Omental fat pad (tissue), 4 donors: Measurements from ENCODE around the gene NOL4L. TPM values are rescaled to one million over a fixed set of nuclear protein-coding genes. Genes with fewer than 3 reads are reported as not detected.
A peak's percentile ranks its signal among the peaks of the same experiment; 100 is the strongest.

Experiments used
- ATAC-seq: fragments of 150-250 bp; one replicate; pipeline ENCODE4 v1.9.1; 2016; ENCODE audit warnings: mild to moderate bottlenecking, moderate library complexity; ENCODE audit not compliant: low FRiP score
- DNase-seq: peaks from one replicate; pipeline ENCODE4 v3.0.0-alpha.2; 2019; ENCODE audit warnings: low spot score
- total RNA-seq, 4 donors: library from RNA; depleted of rRNA; stranded (reverse); fragments of >200 nt; gene quantifications; one replicate each; pipeline ENCODE4 v1.1.0, GENCODE V29; 2016
- TF ChIP-seq, protein P1 (sequence below), 3 donors: fragments of 450-650 bp; IDR thresholded peaks; one replicate each; pipeline ENCODE4 v1.5.1; 2016 to 2017; ENCODE audit warnings: antibody characterized with exemption in 3 of 3, mild to moderate bottlenecking in 3 of 3, moderate library complexity in 2 of 3

NOL4L gene
- total RNA-seq, 4 donors from 2014 or later = 6.8 to 15.3 (median 13.6) TPM

DNA sequence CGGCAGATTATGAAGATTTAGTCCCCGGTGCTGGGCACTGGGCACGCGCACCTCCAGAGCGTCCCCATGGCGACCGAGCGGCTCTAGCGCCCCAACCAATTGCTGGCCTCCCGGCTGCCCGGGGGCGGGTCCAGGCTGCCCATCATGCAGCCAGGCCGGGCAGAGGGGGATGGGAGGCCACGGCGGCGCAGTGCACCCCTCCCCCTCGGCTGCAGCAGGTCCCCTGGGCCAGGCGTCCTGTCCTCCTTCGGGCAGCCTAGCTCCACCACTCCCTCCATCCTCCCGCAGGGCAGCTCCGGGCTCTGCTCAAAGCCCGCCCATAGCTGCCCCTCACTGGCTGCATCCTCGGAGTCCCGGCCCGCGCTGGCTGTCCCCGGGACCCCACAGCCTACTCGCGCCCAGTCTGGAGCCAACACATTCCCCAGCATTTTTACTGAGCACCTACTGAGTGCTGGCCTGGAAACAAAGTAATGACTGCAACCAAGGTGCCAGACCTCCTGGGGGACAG, 127.6 kb downstream of the NOL4L start:
- peak; percentile 63 for ATAC-seq
- TF ChIP-seq, protein P1, sequence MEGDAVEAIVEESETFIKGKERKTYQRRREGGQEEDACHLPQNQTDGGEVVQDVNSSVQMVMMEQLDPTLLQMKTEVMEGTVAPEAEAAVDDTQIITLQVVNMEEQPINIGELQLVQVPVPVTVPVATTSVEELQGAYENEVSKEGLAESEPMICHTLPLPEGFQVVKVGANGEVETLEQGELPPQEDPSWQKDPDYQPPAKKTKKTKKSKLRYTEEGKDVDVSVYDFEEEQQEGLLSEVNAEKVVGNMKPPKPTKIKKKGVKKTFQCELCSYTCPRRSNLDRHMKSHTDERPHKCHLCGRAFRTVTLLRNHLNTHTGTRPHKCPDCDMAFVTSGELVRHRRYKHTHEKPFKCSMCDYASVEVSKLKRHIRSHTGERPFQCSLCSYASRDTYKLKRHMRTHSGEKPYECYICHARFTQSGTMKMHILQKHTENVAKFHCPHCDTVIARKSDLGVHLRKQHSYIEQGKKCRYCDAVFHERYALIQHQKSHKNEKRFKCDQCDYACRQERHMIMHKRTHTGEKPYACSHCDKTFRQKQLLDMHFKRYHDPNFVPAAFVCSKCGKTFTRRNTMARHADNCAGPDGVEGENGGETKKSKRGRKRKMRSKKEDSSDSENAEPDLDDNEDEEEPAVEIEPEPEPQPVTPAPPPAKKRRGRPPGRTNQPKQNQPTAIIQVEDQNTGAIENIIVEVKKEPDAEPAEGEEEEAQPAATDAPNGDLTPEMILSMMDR (IDR thresholded peaks at IDR 0.05) = no peak
- no peak for DNase-seq

DNA sequence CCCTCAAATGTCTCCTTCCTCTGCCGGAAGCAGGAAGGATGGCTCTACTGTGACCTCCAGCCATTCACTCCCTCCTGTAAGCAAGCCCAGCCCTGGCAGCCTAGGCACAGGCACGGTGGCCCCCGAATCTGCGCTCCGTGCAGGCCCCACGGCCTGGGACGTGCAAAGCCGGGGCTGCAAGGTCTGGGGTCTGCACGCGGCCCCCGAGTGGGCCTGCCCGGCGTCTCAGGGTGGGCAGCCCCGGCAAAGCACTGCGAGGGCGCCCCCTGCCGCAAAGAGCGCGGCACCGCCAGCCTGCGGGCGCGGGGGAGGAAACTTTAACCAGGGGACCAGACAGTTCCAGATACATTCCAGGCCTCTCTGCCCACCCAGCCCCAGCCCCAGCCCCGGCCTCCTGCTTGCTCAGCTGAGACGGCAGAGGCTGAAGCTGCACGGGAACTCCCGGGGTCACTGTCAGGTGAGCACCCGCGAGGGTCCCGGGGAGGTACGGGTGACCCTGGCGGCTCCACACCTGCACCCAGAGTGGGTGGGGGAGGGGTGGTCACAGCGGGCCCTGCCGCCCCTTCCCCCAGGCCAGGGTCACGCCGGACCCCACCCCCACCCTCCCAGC, 128.2 kb downstream of the NOL4L start:
- TF ChIP-seq, protein P1 (IDR thresholded peaks at IDR 0.05) = no peak
- ATAC-seq (peak; percentile 18), DNase-seq (no peak)

DNA sequence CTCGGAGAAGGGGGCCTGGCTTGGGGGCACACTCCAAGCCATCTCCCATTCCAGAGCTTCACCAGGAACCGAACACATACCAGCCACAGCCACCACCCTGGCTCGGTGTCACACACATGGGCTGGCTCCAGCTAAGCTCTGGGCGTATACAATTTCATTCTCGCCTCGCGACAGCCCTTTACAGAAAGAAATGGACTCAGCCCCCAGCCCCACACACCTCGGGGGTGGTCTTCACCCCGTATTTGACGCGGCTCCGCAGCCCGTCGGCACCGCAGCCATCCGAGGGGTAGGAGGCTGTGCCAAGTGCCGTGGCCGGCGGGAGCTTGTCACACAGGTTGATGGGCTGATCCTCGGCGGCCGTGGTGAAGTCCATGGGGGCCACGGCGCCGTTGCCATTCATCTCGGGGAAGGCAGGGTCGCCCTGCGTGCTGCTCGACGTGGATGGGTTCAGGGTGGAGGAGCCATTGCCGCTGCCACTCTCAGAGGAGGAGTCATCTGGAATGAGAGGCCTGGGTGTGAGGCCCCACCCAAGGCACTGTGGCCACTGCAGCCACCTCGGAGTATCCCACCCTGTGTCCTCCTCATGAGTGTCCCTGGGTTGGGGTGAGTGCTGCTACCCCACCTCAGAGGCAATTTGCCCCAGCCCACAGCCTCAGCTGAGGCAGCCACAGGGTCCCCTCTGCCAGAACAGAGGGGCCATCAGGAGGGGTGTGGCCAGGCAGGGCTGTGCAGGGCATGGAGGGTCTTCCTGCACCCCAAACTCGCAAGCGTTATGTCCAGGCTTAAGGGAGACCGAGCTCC, 129.0 kb downstream of the NOL4L start:
- ATAC-seq (no peak), DNase-seq (no peak)

DNA sequence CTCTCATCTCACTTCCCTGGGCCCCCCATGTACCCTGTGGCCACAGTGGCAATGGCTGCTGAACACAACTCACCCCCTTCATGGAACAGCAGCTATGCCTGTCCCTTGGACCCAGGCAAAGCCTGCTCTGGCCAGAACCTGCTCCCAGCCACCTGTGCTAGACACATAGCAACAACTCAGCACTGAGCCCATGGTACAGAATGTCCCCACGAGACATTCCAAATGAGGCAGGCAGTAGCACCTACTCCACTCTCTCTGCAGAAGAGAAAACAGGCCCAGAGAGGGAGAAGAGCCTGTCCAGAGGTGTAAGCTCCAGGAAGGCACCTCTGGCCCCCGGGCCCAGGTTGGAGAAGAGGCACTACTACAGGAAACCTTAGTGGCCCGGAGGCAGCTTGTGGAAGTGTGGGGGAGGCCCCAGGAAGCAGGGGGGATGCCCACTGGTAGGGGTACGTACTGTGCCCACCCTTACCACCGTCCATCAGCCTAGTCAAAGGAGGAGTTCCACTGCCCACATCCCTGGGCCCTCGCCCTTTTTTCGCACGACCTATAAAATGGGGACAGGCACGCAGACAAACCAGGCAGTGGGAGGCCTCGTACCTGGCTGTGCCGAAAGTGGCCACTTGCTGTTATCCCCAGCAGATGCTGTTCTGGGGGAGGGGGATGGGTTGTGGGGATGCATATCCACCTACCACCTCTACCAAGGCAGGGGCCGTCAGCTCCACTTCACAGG, 129.8 kb downstream of the NOL4L start:
- DNase-seq (no peak), ATAC-seq (no peak)
- TF ChIP-seq, protein P1 (IDR thresholded peaks at IDR 0.05) = no peak

More for the DNA sequence above, 129.0 kb downstream of the NOL4L start:
- TF ChIP-seq, protein P1 (IDR thresholded peaks at IDR 0.05) = no peak

DNA sequence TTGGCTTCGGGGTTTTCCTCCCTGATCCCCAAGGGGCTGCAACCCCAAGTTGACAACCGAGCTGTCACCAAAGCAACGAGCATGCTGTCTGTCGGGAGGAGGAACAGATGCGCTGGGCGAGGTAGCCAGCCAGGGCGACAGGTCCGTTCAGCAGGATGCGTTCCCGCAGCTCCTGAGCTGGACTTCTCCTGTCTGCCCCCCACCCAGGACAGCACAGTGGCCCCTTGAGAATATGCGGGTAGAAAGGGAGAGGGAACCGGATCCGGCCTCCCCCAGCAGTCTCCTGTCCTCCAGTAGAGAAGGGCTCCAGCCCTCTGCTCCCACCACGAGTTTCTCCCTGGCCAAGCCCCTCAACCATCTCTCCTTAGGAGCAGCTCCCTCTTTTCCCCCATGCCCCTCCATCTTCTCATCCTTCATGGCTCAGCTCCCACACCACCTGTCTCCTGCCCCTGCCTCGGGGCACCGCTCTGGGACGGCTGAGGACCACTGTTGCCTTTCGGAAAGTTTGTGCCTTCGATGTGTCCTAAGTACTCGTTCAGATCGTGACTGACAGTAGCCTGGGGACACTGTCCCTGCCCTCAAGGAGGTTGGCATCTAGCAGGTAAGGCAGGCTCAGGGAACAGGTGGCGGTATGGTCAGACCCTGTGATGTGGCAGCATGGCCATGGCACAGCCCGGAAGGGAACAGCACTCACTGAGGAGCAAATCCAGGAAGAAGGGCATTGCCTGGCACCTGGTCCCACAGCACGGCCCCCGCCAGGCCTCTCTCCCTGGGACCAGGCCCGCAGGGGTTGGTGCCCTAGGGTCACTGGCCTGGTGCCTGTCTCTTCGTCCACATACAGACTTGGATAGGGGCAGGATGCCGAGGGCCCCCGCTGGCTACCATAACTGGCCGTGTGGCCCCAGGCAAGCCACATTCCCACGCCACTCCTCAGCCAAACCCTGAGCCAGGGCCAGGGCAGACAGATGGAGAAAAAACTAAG, 130.7 kb downstream of the NOL4L start:
- DNase-seq (no peak), ATAC-seq (no peak)
- TF ChIP-seq, protein P1 (IDR thresholded peaks at IDR 0.05) = no peak
